ENCODE measurements around the gene IQCH. TPM values are rescaled to one million over a fixed set of nuclear protein-coding genes. Genes with fewer than 3 reads are reported as not detected.

Gene IQCH
- total RNA-seq, 1 donor from 2014 or later, result 0.45 TPM

Other genes with a start within 250 kb of the IQCH start
- 71.9 TPM for gene SMAD3, start 189.2 kb upstream of the IQCH start, total RNA-seq
- 26.1 TPM for gene AAGAB, start 125 bp upstream of the IQCH start, total RNA-seq